PC-9 (cell line): ENCODE results near the gene ILKAP. TPM values are rescaled to one million over a fixed set of nuclear protein-coding genes. Genes with fewer than 3 reads are reported as not detected.

Experiments
- BruUV-seq: library from RNA; stranded (reverse); fragments of 400-500 nt; replicated peaks from 2 replicates; lab custom pipeline; 2021; lab: Mats Ljungman, UMichigan
- CTCF ChIA-PET: fragments of 300-600 bp; sonication (Branson Sonifier 250); formaldehyde crosslinking; loops from one replicate; lab custom pipeline; 2022; ENCODE audit warnings: antibody characterized with exemption; lab: Charles Lee
- POLR2A ChIA-PET: fragments of 300-600 bp; sonication (Branson Sonifier 250); formaldehyde crosslinking; loops from one replicate; lab custom pipeline; 2022; ENCODE audit warnings: antibody characterized with exemption; ENCODE audit not compliant: unreplicated experiment; lab: Charles Lee
- DNase-seq, 2 experiments: peaks; one replicate each; pipeline versions ENCODE4 v3.0.0 to v3.0.0-alpha.2; 2015 to 2022; ENCODE audit warnings: mixed read lengths in 1 of 2
- H2AFZ ChIP-seq: fragments of 200-600 bp; sonication (generic); 2 replicates; pipeline ENCODE4 v1.8.1; 2017; ENCODE audit warnings: antibody characterized with exemption
- H3F3A ChIP-seq: fragments of 200-600 bp; sonication (generic); 2 replicates; pipeline ENCODE4 v1.8.1; 2017; ENCODE audit warnings: antibody characterized with exemption, mild to moderate bottlenecking, low read depth; ENCODE audit not compliant: insufficient read depth
- H3K27ac ChIP-seq: fragments of 200-600 bp; sonication (generic); 2 replicates; pipeline ENCODE4 v1.6.1; 2016; ENCODE audit warnings: mixed run types
- H3K27me3 ChIP-seq: fragments of 200-600 bp; sonication (generic); 2 replicates; pipeline ENCODE4 v1.6.1; 2016; ENCODE audit warnings: low read depth, mixed run types; ENCODE audit not compliant: insufficient read depth
- H3K36me3 ChIP-seq: fragments of 200-600 bp; sonication (generic); 2 replicates; pipeline ENCODE4 v1.6.1; 2016; ENCODE audit warnings: low read depth, mixed run types
- H3K4me1 ChIP-seq: fragments of 200-600 bp; sonication (generic); replicated peaks from 2 replicates; pipeline ENCODE4 v1.6.1; 2016; ENCODE audit warnings: mixed run types; ENCODE audit not compliant: insufficient read depth
- H3K4me2 ChIP-seq: fragments of 200-600 bp; sonication (generic); 2 replicates; pipeline ENCODE4 v1.6.1; 2017; ENCODE audit warnings: mixed run types
- H3K4me3 ChIP-seq: fragments of 200-600 bp; sonication (generic); 2 replicates; pipeline ENCODE4 v1.6.1; 2016; ENCODE audit warnings: mixed run types
- H3K79me2 ChIP-seq: fragments of 200-600 bp; sonication (generic); 2 replicates; pipeline ENCODE4 v1.6.1; 2017; ENCODE audit warnings: low read depth, mixed run types
- H3K9me2 ChIP-seq: fragments of 200-600 bp; sonication (generic); 2 replicates; pipeline ENCODE4 v1.8.1; 2017; ENCODE audit warnings: mild to moderate bottlenecking; ENCODE audit not compliant: insufficient read depth
- H3K9me3 ChIP-seq: fragments of 200-600 bp; sonication (generic); 2 replicates; pipeline ENCODE4 v1.8.1; 2016; ENCODE audit warnings: low read depth; ENCODE audit not compliant: insufficient read depth
- H4K20me1 ChIP-seq: fragments of 200-600 bp; sonication (generic); 2 replicates; pipeline ENCODE4 v1.8.1; 2017; ENCODE audit not compliant: insufficient read depth
- EZH2 ChIP-seq: fragments of 200-600 bp; sonication (generic); IDR thresholded peaks from 2 replicates; pipeline ENCODE4 v1.8.0; 2017; ENCODE audit warnings: antibody characterized with exemption, low read depth
- intact Hi-C: fragments of 100-400 bp; cut with micrococcal nuclease; formaldehyde crosslinking; loops from one replicate; pipeline ENCODE4 v1.10.0; 2022; ENCODE audit not compliant: unreplicated experiment
- total RNA-seq: library from RNA; stranded (reverse); gene quantifications from 2 replicates; pipeline ENCODE4 v1.2.3, GENCODE V29; 2021
- TF ChIP-seq, protein P1 (sequence below): fragments of 200-600 bp; sonication (generic); conservative IDR thresholded peaks from 2 replicates; pipeline ENCODE4 v1.6.1; 2017; ENCODE audit warnings: mixed run types, antibody characterized with exemption, mild to moderate bottlenecking, moderate library complexity

ILKAP gene
- total RNA-seq, 1 experiment from 2014 or later, result 55.6 TPM

DNA sequence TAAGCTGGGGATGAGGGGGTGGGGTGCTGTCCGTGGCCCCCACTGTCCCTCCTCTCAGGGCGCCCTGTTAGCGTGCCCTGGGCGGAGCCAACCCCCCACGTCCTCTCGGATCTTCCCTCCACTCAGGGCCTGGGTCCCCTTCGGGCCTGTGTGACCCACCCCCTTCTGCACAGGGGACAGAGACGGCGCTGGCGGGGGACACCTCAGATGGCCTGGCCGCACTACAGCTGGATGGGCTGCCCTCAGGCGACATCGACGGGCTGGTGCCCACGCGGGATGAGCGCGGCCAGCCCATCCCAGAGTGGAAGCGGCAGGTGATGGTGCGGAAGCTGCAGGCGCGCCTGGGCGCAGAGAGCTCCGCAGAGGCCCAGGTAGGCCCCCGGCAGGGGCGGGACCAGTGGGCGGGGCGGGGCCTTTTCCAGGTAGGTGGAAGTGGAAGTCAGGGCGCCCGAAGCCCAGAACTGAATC, 74.9 kb downstream of the ILKAP start:
- Histone ChIP-seq H3K4me2 (no peak overlapping the region), H4K20me1 (no peaks in the 10 kb centered on the region), H3K27me3 (peaks cover 5% of the 10 kb centered on the region; the same call in 1 of the 2 replicates), H3K36me3 (no peaks in the 10 kb centered on the region), H3K9me2 (no peaks in the 10 kb centered on the region), H3K27ac (no peak overlapping the region), H3K9me3 (peaks cover 8% of the 10 kb centered on the region; the same call in 1 of the 2 replicates), H2AFZ (no peak overlapping the region), H3F3A (peaks cover 14% of the 10 kb centered on the region), H3K4me1 (no peaks in the 10 kb centered on the region), H3K4me3 (no peak overlapping the region), H3K79me2 (no peaks in the 10 kb centered on the region)
- no peak for DNase-seq
- POLR2A ChIA-PET, result no interaction called here
- BruUV-seq, result no TSS peak
- intact Hi-C loops, result no loop called here
- TF ChIP-seq, protein P1, sequence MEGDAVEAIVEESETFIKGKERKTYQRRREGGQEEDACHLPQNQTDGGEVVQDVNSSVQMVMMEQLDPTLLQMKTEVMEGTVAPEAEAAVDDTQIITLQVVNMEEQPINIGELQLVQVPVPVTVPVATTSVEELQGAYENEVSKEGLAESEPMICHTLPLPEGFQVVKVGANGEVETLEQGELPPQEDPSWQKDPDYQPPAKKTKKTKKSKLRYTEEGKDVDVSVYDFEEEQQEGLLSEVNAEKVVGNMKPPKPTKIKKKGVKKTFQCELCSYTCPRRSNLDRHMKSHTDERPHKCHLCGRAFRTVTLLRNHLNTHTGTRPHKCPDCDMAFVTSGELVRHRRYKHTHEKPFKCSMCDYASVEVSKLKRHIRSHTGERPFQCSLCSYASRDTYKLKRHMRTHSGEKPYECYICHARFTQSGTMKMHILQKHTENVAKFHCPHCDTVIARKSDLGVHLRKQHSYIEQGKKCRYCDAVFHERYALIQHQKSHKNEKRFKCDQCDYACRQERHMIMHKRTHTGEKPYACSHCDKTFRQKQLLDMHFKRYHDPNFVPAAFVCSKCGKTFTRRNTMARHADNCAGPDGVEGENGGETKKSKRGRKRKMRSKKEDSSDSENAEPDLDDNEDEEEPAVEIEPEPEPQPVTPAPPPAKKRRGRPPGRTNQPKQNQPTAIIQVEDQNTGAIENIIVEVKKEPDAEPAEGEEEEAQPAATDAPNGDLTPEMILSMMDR, result no peak
- no peak for TF ChIP-seq EZH2
- CTCF ChIA-PET, result no interaction called here

DNA sequence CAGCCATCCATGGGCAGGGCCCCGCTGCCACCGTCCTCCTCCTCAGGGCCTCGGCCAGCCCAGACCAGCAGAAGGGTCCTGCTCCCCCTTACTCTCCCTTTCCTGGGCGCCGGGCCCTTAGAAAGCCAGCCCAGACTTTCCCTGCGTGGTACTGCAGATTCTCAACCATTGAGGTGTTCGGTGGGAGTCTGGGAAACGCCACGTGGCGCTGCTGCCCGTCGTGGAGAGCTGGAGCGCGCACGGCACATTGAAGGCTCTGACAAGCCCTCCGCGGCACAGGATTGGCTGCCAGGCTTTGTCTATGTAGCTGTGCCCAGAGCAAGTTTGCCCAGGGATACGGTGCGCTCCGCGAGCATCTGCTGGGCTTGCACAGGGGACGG, 75.4 kb downstream of the ILKAP start:
- Histone ChIP-seq H3K36me3 (no peaks in the 10 kb centered on the region), H3F3A (peaks cover 14% of the 10 kb centered on the region), H3K79me2 (no peaks in the 10 kb centered on the region), H3K4me2 (no peak overlapping the region), H3K9me3 (peaks cover 8% of the 10 kb centered on the region; the same call in 1 of the 2 replicates), H3K4me1 (no peaks in the 10 kb centered on the region), H4K20me1 (no peaks in the 10 kb centered on the region), H3K27ac (no peak overlapping the region), H3K27me3 (peaks cover 10% of the 10 kb centered on the region; the same call in 1 of the 2 replicates), H3K9me2 (no peaks in the 10 kb centered on the region), H2AFZ (no peak overlapping the region), H3K4me3 (no peak overlapping the region)
- BruUV-seq, result no TSS peak
- ChIA-PET POLR2A (no interaction called here), CTCF (no interaction called here)
- TF ChIP-seq, protein P1, result no peak
- no peak for TF ChIP-seq EZH2
- intact Hi-C loops, result no loop called here
- no peak for DNase-seq

DNA sequence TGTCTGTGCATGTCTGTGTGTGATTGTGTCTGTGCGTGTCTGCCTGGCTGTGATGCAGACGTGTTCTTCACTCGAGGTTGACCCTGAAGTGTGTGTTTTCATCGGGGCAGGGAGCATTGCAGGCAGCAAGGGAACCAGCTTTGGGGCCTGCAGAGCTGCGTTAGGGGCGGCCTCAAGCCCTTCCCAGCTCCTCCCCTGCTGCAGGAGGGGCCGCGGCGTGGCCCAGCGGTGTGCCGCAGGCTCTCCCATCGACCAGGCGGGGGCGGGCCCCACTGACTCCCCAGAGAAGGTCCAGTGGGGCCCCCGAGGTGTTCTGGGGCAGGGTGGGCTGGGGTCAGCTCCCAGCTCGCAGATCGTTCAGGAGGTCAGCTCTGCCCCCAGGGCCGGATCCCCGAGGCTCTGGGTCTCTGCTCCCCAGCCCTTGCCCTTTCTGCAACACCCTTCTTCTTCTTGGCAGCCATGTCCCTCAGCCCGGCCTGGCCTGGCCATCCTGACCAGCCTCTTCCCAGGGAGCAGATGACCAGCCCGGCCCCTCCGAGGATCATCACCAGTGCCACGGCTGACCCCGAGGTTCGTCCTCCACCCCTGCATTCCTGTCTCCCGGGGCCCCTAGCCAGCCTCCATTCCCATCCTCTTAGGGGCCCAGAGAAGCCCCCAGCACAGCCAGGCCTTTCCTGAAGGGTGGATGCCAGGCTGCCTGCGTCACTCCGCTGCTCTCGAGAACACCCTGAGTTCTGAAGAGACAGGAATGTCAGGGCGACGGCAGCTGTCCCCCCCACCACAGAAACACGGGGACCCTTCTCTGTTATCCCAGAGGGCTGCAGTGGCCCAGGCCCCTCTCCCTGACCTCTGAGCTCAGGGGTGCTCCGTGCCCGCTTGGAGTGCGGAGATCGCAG, 76.1 kb downstream of the ILKAP start:
- H3K4me1 ChIP-seq, result no peaks in the 10 kb centered on the region
- H3K79me2 ChIP-seq, result no peaks in the 10 kb centered on the region
- H3K27me3 ChIP-seq, result peaks cover 17% of the 10 kb centered on the region
- H3K9me3 ChIP-seq, result peaks cover 8% of the 10 kb centered on the region; the same call in 1 of the 2 replicates
- H3K4me3 ChIP-seq, result no peak overlapping the region
- peak overlapping the region; percentile 26 for H3K4me2 ChIP-seq
- H3F3A ChIP-seq, result peaks cover 14% of the 10 kb centered on the region
- no peaks in the 10 kb centered on the region for H3K9me2 ChIP-seq
- ChIA-PET POLR2A (interaction anchor here (0.7 kb wide), 1 partner anchor 1130 kb away, joined by 20 read pairs; no protein-coding TSS in a partner anchor), CTCF (interaction anchor here (0.6 to 1.0 kb wide), 11 partner anchors 9 to 1004 kb away, joined by 3 to 14 read pairs (median 5); partner anchors contain the start of gene ILKAP)
- no peak overlapping the region for H2AFZ ChIP-seq
- no TSS peak for BruUV-seq
- no peak for TF ChIP-seq EZH2
- TF ChIP-seq, protein P1, result no peak
- H4K20me1 ChIP-seq, result no peaks in the 10 kb centered on the region
- intact Hi-C loops, result no loop called here
- DNase-seq, result peak in 1 of 2 experiments; percentile 65
- H3K36me3 ChIP-seq, result no peaks in the 10 kb centered on the region
- H3K27ac ChIP-seq, result no peak overlapping the region
